K562 (cell line): Measurements from ENCODE around the gene CALM1. TPM values are rescaled to one million over a fixed set of nuclear protein-coding genes. Genes with fewer than 3 reads are reported as not detected.

Experiments
- ATAC-seq: fragments of 200-7000 bp; cut with Tn5 transposase; 3 replicates; pipeline ENCODE4 v1.9.1; 2020; ENCODE audit warnings: moderate library complexity
- BruUV-seq: library from RNA; stranded (reverse); fragments of 400-500 nt; replicated peaks from 2 replicates; lab custom pipeline; 2021; lab: Mats Ljungman, UMichigan
- CTCF ChIA-PET: fragments of 300-600 bp; formaldehyde crosslinking; extraction: SDS; loops from one replicate; lab custom pipeline; 2021; ENCODE audit warnings: low intra/inter-chr PET ratio; lab: Yijun Ruan, JAX
- POLR2A ChIA-PET: fragments of 300-600, 350-650 bp; sonication (Branson Sonifier 250); formaldehyde crosslinking; extraction: SDS; loops from one replicate; lab custom pipeline; 2021; ENCODE audit warnings: antibody characterized with exemption, inconsistent platforms; lab: Yijun Ruan, JAX
- DNase-seq, 4 experiments: peaks; one replicate each; pipeline versions ENCODE4 v3.0.0 to v3.0.0-alpha.2; 2011 to 2018; ENCODE audit warnings: low spot score in 3 of 4, mixed read lengths in 3 of 4; ENCODE audit errors: extremely low read depth in 1 of 4
- FAIRE-seq: peaks from 2 replicates; lab custom pipeline; 2011; peaks lifted over from hg19 to GRCh38; lab: Jason Lieb, UNC
- H2AFZ ChIP-seq: 2 replicates; pipeline ENCODE4 v1.6.0; 2011; ENCODE audit warnings: low read depth, low read length, control low read depth, inconsistent platforms
- H3K27ac ChIP-seq: fragments of 200-600 bp; 3 replicates; pipeline ENCODE4 v1.8.0; 2011; ENCODE audit warnings: low read depth, mild to moderate bottlenecking, control low read depth, inconsistent platforms, low read length, moderate library complexity, mixed read lengths; ENCODE audit errors: extremely low read depth
- H3K27me3 ChIP-seq, 2 experiments: fragments of 300-600 bp in 1 of 2; 2 replicates in 1 of 2; 3 replicates in 1 of 2; pipeline versions ENCODE4 v1.6.0 to v1.8.0; 2011; ENCODE audit warnings: inconsistent platforms in 2 of 2, low read length in 2 of 2, mild to moderate bottlenecking in 1 of 2, mixed read lengths in 1 of 2, moderate library complexity in 1 of 2; ENCODE audit not compliant: control insufficient read depth in 2 of 2, insufficient read depth in 2 of 2
- H3K36me3 ChIP-seq: fragments of 300-600 bp; 3 replicates; pipeline ENCODE4 v1.8.0; 2011; ENCODE audit warnings: mild to moderate bottlenecking, low read length, inconsistent platforms; ENCODE audit not compliant: control insufficient read depth, insufficient read depth
- H3K4me1 ChIP-seq, 2 experiments: fragments of 200-600 bp in 1 of 2; replicated peaks in 1 of 2; 2 replicates in 1 of 2; 3 replicates in 1 of 2; pipeline versions ENCODE4 v1.5.1 to v1.8.0; 2011; ENCODE audit warnings: inconsistent platforms in 2 of 2, low read length in 2 of 2, mild to moderate bottlenecking in 1 of 2, mixed read lengths in 1 of 2, moderate library complexity in 1 of 2; ENCODE audit not compliant: control insufficient read depth in 2 of 2, insufficient read depth in 2 of 2
- H3K4me2 ChIP-seq: 2 replicates; pipeline ENCODE4 v1.6.1; 2011; ENCODE audit warnings: low read length, control low read depth, inconsistent platforms, mixed read lengths; ENCODE audit not compliant: insufficient read depth
- H3K4me3 ChIP-seq: fragments of 200-600 bp; sonication (generic), shearing (Covaris generic); 2 replicates; pipeline ENCODE4 v1.5.1; 2016; ENCODE audit warnings: control low read depth, inconsistent platforms
- H3K79me2 ChIP-seq: fragments of 200-600 bp; 3 replicates; pipeline ENCODE4 v1.8.0; 2011; ENCODE audit warnings: low read length, inconsistent platforms; ENCODE audit not compliant: control insufficient read depth, insufficient read depth
- H3K9ac ChIP-seq, 2 experiments: 2 replicates each; pipeline versions ENCODE4 v1.6.0 to v1.6.1; 2011; ENCODE audit warnings: low read depth in 2 of 2, low read length in 2 of 2, control low read depth in 1 of 2, inconsistent platforms in 1 of 2, mild to moderate bottlenecking in 1 of 2, mixed read lengths in 1 of 2; ENCODE audit not compliant: insufficient read depth in 1 of 2
- H3K9me1 ChIP-seq: one replicate; pipeline ENCODE4 v1.6.0; 2011; ENCODE audit warnings: inconsistent platforms, mild to moderate bottlenecking, low read length, moderate library complexity; ENCODE audit not compliant: control insufficient read depth, insufficient read depth
- H3K9me3 ChIP-seq: replicated peaks from 2 replicates; pipeline ENCODE4 v1.5.1; 2011; ENCODE audit warnings: low read depth, low read length, inconsistent platforms; ENCODE audit not compliant: control insufficient read depth, insufficient read depth
- H4K20me1 ChIP-seq: replicated peaks from 2 replicates; pipeline ENCODE4 v1.6.1; 2011; ENCODE audit warnings: low read length, inconsistent platforms, mixed read lengths; ENCODE audit not compliant: control insufficient read depth, insufficient read depth
- CUX1 ChIP-seq: fragments of 200-800 bp; sonication (Bioruptor generic); IDR thresholded peaks from 2 replicates; pipeline ENCODE4 v1.6.1; 2016; ENCODE audit warnings: missing genetic modification characterization, missing compliant biosample characterization
- E2F4 ChIP-seq: sonication (generic); formaldehyde crosslinking; IDR thresholded peaks from 2 replicates; pipeline ENCODE4 v1.8.0; 2022; ENCODE audit warnings: mild to moderate bottlenecking, low read depth, missing genetic modification reagents
- E2F8 ChIP-seq: fragments of 450-650 bp; IDR thresholded peaks from 2 replicates; pipeline ENCODE4 v1.7.1; 2018; ENCODE audit warnings: mild to moderate bottlenecking, low read depth; ENCODE audit not compliant: partially characterized antibody
- GABPB2 ChIP-seq: fragments of 250-450 bp; sonication (Bioruptor Pico); conservative IDR thresholded peaks from 2 replicates; pipeline ENCODE4 v1.5.1; 2021; ENCODE audit warnings: mild to moderate bottlenecking
- NUFIP1 ChIP-seq: fragments of 450-650 bp; IDR thresholded peaks from 2 replicates; pipeline ENCODE4 v1.6.1; 2018; ENCODE audit not compliant: partially characterized antibody
- RBM34 ChIP-seq: fragments of 200-400 bp; formaldehyde crosslinking; IDR thresholded peaks from 2 replicates; pipeline ENCODE4 v1.6.1; 2018; ENCODE audit warnings: low read length, borderline replicate concordance; ENCODE audit not compliant: insufficient read depth
- SIN3A ChIP-seq, 2 experiments: fragments of 150-350 bp in 1 of 2; IDR thresholded peaks; 2 replicates each; pipeline ENCODE4 v1.6.1; 2011 to 2016; ENCODE audit warnings: borderline replicate concordance in 2 of 2, low read depth in 2 of 2, low read length in 2 of 2, mild to moderate bottlenecking in 2 of 2, moderate library complexity in 2 of 2; ENCODE audit not compliant: control insufficient read depth in 1 of 2
- XRCC3 ChIP-seq: fragments of 450-650 bp; IDR thresholded peaks from 2 replicates; pipeline ENCODE4 v1.6.1; 2017; ENCODE audit warnings: mild to moderate bottlenecking, moderate library complexity
- YBX1 ChIP-seq: fragments of 450-650 bp; IDR thresholded peaks from 2 replicates; pipeline ENCODE4 v1.7.1; 2016; ENCODE audit warnings: mild to moderate bottlenecking
- ZNF445 ChIP-seq: fragments of 250-450 bp; sonication (Bioruptor Pico); IDR thresholded peaks from 2 replicates; pipeline ENCODE4 v1.4.0; 2020; ENCODE audit warnings: low read depth, mild to moderate bottlenecking, moderate library complexity
- WGBS: fragments of 100-300 bp; shearing (Covaris generic); methylation state at CpG from one replicate; pipeline ENCODE4 v1.1.6; 2016; ENCODE audit warnings: low coverage, mixed read lengths; ENCODE audit not compliant: insufficient coverage; ENCODE audit errors: missing lambda C conversion rate; 5-methylcytosine and 5-hydroxymethylcytosine counted together
- in situ Hi-C: fragments of 300-500 bp; cut with MboI; formaldehyde crosslinking; loops from 4 replicates; pipeline ENCODE4 v1.15.0; 2018; ENCODE audit warnings: inconsistent platforms, mixed read lengths
- intact Hi-C: fragments of 100-400 bp; cut with micrococcal nuclease; formaldehyde crosslinking; loops from 2 replicates; pipeline ENCODE4 v1.14.2; 2022
- polyA plus RNA-seq, 8 experiments: library from polyadenylated mRNA; depleted of rRNA in 4 of 8; stranded (reverse) in 5 of 8; unstranded in 3 of 8; fragments of >200 nt; fragmentation: Nextera tagmentation in 2 of 8; fragmentation: Illumina TruSeq in 1 of 8; extraction: Ambion mirVana in 2 of 8; extraction: Trizol in 1 of 8; gene quantifications; 2 replicates each; pipeline versions ENCODE4 v1.2.1 to v1.2.3, GENCODE V29; 2011 to 2014; ENCODE audit warnings: inconsistent platforms in 1 of 8, missing spikeins in 1 of 8
- total RNA-seq, 7 experiments: library from RNA; depleted of rRNA in 6 of 7; stranded (reverse); fragments of >200 nt in 6 of 7; fragmentation: Illumina TruSeq in 2 of 7; extraction: Trizol in 2 of 7; gene quantifications; 2 replicates each; pipeline versions ENCODE4 v1.2.1 to v1.2.3, GENCODE V29; 2011 to 2021; ENCODE audit warnings: low replicate concordance in 1 of 7

Gene CALM1
- total and polyA plus RNA-seq, 9 of the 15 experiments (the other 6 are each of a cell fraction or from before 2014, with no cell fraction given): 48.0 to 269 (median 158) TPM

GRCh38 chr14:90456551-90456950 lies 59.7 kb downstream of the CALM1 start:
- no peaks in the 10 kb centered on the region for H4K20me1 ChIP-seq
- no peak for ATAC-seq
- no peaks in the 10 kb centered on the region for H3K79me2 ChIP-seq
- peaks cover 0 to 15% of the 10 kb centered on the region in 2 experiments; a peak in 2 of 5 replicates for H3K4me1 ChIP-seq
- H3K4me2 ChIP-seq: no peak overlapping the region
- WGBS: 0% methylated on average over 6 of the region's 6 CpGs
- H3K9ac ChIP-seq: no peak overlapping the region
- ChIA-PET POLR2A (interaction anchor here (1.0 kb wide), 1 partner anchor 15 kb away, joined by 4 read pairs; no protein-coding TSS in a partner anchor), CTCF (no interaction called here)
- in situ Hi-C loops (no loop called here), intact Hi-C loops (no loop called here)
- no peak overlapping the region for H3K27ac ChIP-seq
- H2AFZ ChIP-seq: no peak overlapping the region
- no peak overlapping the region for H3K4me3 ChIP-seq
- no peak for DNase-seq
- no peaks in the 10 kb centered on the region for H3K9me3 ChIP-seq
- H3K27me3 ChIP-seq: peaks cover 3 to 30% of the 10 kb centered on the region in 2 experiments; a peak in 4 of 5 replicates
- BruUV-seq: no TSS peak
- no peaks in the 10 kb centered on the region for H3K36me3 ChIP-seq
- H3K9me1 ChIP-seq: no peaks in the 10 kb centered on the region
- no peak for FAIRE-seq
- TF ChIP-seq E2F4 (CRISPR knock-in tag) (no peak), SIN3A (IDR thresholded peaks at IDR 0.05; ENCODE audit: borderline replicate concordance in 2 of 2, control insufficient read depth in 1 of 2, low read depth in 2 of 2, low read length in 2 of 2) (no peak), ZNF445 (CRISPR knock-in tag) (no peak), YBX1 (no peak), NUFIP1 (no peak), RBM34 (no peak), E2F8 (no peak), XRCC3 (no peak), GABPB2 (CRISPR knock-in tag) (no peak), CUX1 (no peak)
